Suprapubic skin (tissue), 4 donors: ENCODE results near the gene KRTAP20-3. TPM values are rescaled to one million over a fixed set of nuclear protein-coding genes. Genes with fewer than 3 reads are reported as not detected.

Experiments used
- DNase-seq, 2 donors: peaks; one replicate each; pipeline ENCODE4 v3.0.0-alpha.2; 2019; ENCODE audit warnings: low spot score in 2 of 2
- H3K27ac ChIP-seq: fragments of 200-600 bp; sonication (generic); one replicate; pipeline ENCODE4 v1.5.1; 2019
- H3K27me3 ChIP-seq: fragments of 200-600 bp; sonication (generic); one replicate; pipeline ENCODE4 v1.5.1; 2019
- H3K36me3 ChIP-seq: fragments of 200-600 bp; sonication (generic); one replicate; pipeline ENCODE4 v1.5.1; 2019
- H3K4me1 ChIP-seq: fragments of 200-600 bp; sonication (generic); one replicate; pipeline ENCODE4 v1.5.1; 2019
- H3K4me3 ChIP-seq: fragments of 200-600 bp; sonication (generic); one replicate; pipeline ENCODE4 v1.5.1; 2019; ENCODE audit warnings: mild to moderate bottlenecking
- H3K9me3 ChIP-seq: fragments of 200-600 bp; sonication (generic); one replicate; pipeline ENCODE4 v1.5.1; 2019
- EP300 ChIP-seq: sonication (generic); formaldehyde crosslinking; IDR thresholded peaks from one replicate; pipeline ENCODE4 v1.6.1; 2017; ENCODE audit warnings: antibody characterized with exemption
- POLR2A ChIP-seq, 2 donors: fragments of 450-650 bp; IDR thresholded peaks; one replicate each; pipeline ENCODE4 v1.6.1; 2017; ENCODE audit warnings: antibody characterized with exemption in 2 of 2, mild to moderate bottlenecking in 2 of 2, moderate library complexity in 2 of 2
- POLR2AphosphoS5 ChIP-seq, 3 donors: sonication (generic); formaldehyde crosslinking; IDR thresholded peaks; one replicate each; pipeline ENCODE4 v1.6.1; 2017; ENCODE audit warnings: antibody characterized with exemption in 3 of 3
- WGBS: methylation state at CpG from one replicate; pipeline ENCODE4 v1.1.5; 2018; 5-methylcytosine and 5-hydroxymethylcytosine counted together
- total RNA-seq, 4 donors: library from RNA; depleted of rRNA; stranded (reverse); fragments of >200 nt; gene quantifications; one replicate each; pipeline ENCODE4 v1.1.0, GENCODE V29; 2016
- TF ChIP-seq, protein P1 (sequence below), 2 donors: fragments of 200-600 bp in 1 of 2; fragments of 450-650 bp in 1 of 2; sonication (generic) in 1 of 2; IDR thresholded peaks; one replicate each; pipeline ENCODE4 v1.5.1; 2016 to 2019; ENCODE audit warnings: antibody characterized with exemption in 2 of 2, mild to moderate bottlenecking in 1 of 2, moderate library complexity in 1 of 2

Gene KRTAP20-3
- total RNA-seq, 4 donors from 2014 or later, result not detected

DNA sequence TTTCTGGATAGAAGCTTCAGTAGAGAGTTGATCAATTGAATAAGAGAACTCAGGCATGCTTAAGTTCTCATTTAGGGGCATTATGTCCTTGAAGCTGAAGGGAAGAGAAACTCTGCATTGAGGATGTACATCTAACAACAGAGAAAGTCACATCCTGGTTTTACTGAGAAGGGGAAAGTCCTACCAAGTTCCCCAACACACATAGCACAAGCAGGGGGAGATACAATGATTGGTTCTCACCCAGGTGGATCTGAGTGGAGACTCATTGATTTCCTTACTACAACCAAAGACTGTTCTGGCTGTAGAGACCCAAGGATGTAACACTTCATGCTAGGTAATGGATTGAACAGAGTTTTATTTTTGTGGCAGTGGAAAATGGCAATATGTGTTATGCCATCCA is 27.5 kb upstream of the KRTAP20-3 start:
- no peak for DNase-seq
- no peaks in the 10 kb centered on the region for H3K36me3 ChIP-seq
- no peak overlapping the region for H3K4me3 ChIP-seq
- no peaks in the 10 kb centered on the region for H3K4me1 ChIP-seq
- H3K27ac ChIP-seq, result no peak overlapping the region
- H3K9me3 ChIP-seq, result no peaks in the 10 kb centered on the region
- no peaks in the 10 kb centered on the region for H3K27me3 ChIP-seq
- no peak for TF ChIP-seq POLR2A (IDR thresholded peaks at IDR 0.05)
- TF ChIP-seq, protein P1, sequence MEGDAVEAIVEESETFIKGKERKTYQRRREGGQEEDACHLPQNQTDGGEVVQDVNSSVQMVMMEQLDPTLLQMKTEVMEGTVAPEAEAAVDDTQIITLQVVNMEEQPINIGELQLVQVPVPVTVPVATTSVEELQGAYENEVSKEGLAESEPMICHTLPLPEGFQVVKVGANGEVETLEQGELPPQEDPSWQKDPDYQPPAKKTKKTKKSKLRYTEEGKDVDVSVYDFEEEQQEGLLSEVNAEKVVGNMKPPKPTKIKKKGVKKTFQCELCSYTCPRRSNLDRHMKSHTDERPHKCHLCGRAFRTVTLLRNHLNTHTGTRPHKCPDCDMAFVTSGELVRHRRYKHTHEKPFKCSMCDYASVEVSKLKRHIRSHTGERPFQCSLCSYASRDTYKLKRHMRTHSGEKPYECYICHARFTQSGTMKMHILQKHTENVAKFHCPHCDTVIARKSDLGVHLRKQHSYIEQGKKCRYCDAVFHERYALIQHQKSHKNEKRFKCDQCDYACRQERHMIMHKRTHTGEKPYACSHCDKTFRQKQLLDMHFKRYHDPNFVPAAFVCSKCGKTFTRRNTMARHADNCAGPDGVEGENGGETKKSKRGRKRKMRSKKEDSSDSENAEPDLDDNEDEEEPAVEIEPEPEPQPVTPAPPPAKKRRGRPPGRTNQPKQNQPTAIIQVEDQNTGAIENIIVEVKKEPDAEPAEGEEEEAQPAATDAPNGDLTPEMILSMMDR (IDR thresholded peaks at IDR 0.05), result no peak
- no peak for TF ChIP-seq EP300
- no peak for TF ChIP-seq POLR2AphosphoS5 (IDR thresholded peaks at IDR 0.05)

DNA sequence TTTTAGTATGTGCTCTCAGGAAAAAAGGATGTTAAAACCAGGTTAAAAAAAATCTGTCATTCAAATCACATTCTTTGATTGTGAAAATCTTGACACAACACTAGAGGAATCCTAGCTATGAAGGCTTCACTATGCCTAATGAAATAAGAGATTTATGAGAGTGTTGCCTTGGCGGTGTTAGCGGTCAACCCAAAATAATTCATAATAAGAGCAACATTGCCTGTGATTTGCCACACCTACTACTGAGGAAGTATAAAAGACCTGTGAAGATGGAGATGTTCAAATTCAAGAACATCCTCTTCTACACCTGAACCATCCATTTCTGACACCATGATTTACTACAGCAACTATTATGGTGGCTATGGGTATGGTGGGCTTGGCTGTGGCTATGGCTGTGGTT is 26.5 kb upstream of the KRTAP20-3 start, which contains the start of gene KRTAP20-1:
Gene KRTAP20-1, plus strand, starts transcription at position 301 of the 400 bp plus-strand sequence. Its CDS starts 30 bp downstream, at position 331.
- no peaks in the 10 kb centered on the region for H3K27me3 ChIP-seq
- 75% methylated on average over 2 of the region's 2 CpGs for WGBS
- H3K27ac ChIP-seq, result no peak within 1 kb of the TSS
- TF ChIP-seq EP300, result no peak
- no peak for TF ChIP-seq POLR2A (IDR thresholded peaks at IDR 0.05)
- TF ChIP-seq POLR2AphosphoS5 (IDR thresholded peaks at IDR 0.05), result no peak
- TF ChIP-seq, protein P1 (IDR thresholded peaks at IDR 0.05), result no peak
- H3K36me3 ChIP-seq, result no peaks in the 10 kb centered on the region
- H3K9me3 ChIP-seq, result no peaks in the 10 kb centered on the region
- DNase-seq, result no peak
- no peak within 1 kb of the TSS for H3K4me3 ChIP-seq
- no peaks in the 10 kb centered on the region for H3K4me1 ChIP-seq

DNA sequence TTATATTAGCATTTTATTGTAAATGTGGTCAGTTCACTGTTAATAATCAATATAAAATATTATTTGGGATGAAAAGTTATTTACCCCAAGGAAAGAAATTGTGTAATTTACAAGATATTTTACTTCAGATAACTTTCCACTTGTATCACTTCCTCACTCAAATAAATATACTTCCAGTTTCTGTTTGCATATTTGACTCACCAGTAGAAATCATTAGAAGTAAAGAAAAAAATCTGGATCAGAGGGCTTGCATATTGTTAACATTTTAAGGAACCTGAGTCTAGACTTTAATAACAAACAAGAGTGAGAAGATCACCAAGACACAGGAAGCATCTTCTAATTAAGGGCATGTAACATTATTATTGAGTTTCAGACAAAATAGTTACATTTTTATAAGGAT is 22.6 kb upstream of the KRTAP20-3 start:
- Histone ChIP-seq H3K4me1 (no peaks in the 10 kb centered on the region), H3K4me3 (no peak overlapping the region), H3K27ac (no peak overlapping the region), H3K36me3 (no peaks in the 10 kb centered on the region), H3K9me3 (no peaks in the 10 kb centered on the region), H3K27me3 (no peaks in the 10 kb centered on the region)
- no peak for DNase-seq
- TF ChIP-seq, protein P1 (IDR thresholded peaks at IDR 0.05), result no peak
- TF ChIP-seq POLR2AphosphoS5 (IDR thresholded peaks at IDR 0.05), result no peak
- TF ChIP-seq EP300, result no peak
- TF ChIP-seq POLR2A (IDR thresholded peaks at IDR 0.05), result no peak

DNA sequence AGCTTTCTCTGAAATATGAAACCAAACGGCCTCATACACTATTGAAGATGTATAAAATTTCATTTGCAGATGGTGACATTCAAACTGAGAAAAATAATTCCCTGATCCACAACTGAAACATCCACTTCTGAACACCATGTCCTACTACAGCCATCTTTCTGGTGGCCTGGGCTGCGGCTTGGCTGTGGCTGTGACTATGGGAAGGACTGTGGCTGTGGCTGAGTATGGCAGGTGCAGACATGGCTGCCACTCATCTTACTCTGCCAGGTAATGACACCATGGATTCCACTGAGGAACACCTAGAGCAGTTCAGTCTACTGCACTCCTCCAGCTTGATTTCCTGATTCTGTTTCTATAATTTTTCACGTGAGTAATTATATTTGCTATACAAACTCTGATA is 22.1 kb upstream of the KRTAP20-3 start, which contains the start of gene KRTAP20-4:
Gene KRTAP20-4, plus strand, starts transcription at position 106 of the 400 bp plus-strand sequence.
- DNase-seq, result no peak
- H3K9me3 ChIP-seq, result no peaks in the 10 kb centered on the region
- H3K36me3 ChIP-seq, result no peaks in the 10 kb centered on the region
- TF ChIP-seq POLR2AphosphoS5 (IDR thresholded peaks at IDR 0.05) (no peak), POLR2A (IDR thresholded peaks at IDR 0.05) (no peak), EP300 (no peak)
- TF ChIP-seq, protein P1 (IDR thresholded peaks at IDR 0.05), result no peak
- H3K4me3 ChIP-seq, result no peak within 1 kb of the TSS
- WGBS, result 85% methylated on average over 3 of the region's 3 CpGs
- H3K27ac ChIP-seq, result no peak within 1 kb of the TSS
- no peaks in the 10 kb centered on the region for H3K27me3 ChIP-seq
- no peaks in the 10 kb centered on the region for H3K4me1 ChIP-seq

DNA sequence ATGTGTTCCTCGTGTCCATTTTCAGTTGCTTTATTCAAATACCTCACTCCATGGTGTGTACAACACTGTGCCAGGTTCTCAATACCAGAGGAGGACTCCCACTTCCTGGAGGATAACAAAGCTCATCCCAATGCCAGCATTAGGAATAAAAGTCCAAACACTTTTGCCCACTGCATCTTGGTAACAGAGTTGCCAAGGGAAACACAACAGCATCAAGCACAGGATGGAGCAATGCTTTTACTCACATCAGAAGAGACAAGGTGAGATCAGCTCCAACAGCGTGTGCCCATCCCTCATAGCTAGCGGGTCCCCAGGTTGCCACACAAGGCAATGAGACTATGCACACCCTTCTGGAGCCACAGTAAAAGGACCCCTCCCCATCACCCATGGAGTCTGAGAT is 19.3 kb upstream of the KRTAP20-3 start:
- Histone ChIP-seq H3K27me3 (no peaks in the 10 kb centered on the region), H3K4me1 (no peaks in the 10 kb centered on the region), H3K36me3 (no peaks in the 10 kb centered on the region), H3K9me3 (no peaks in the 10 kb centered on the region), H3K4me3 (no peak overlapping the region), H3K27ac (no peak overlapping the region)
- whole genome bisulfite sequencing, result 91% methylated on average over 3 of the region's 3 CpGs
- no peak for DNase-seq
- TF ChIP-seq, protein P1 (IDR thresholded peaks at IDR 0.05), result no peak
- no peak for TF ChIP-seq POLR2A (IDR thresholded peaks at IDR 0.05)
- TF ChIP-seq EP300, result no peak
- TF ChIP-seq POLR2AphosphoS5 (IDR thresholded peaks at IDR 0.05), result no peak
